Inferior parietal cortex (tissue), 1 donor: ENCODE results near the gene ATAD3A.
A peak's percentile ranks its signal among the peaks of the same experiment; 100 is the strongest.
"Not testable (repeated sequence)": the region's sequence is repeated elsewhere in the genome, so short reads cannot be mapped to it uniquely, and the experiment has no call there.

Experiments used
- DNase-seq: peaks from one replicate; pipeline ENCODE4 v3.0.0-alpha.2; 2016; ENCODE audit errors: extremely low spot score

Gene ATAD3A

DNA sequence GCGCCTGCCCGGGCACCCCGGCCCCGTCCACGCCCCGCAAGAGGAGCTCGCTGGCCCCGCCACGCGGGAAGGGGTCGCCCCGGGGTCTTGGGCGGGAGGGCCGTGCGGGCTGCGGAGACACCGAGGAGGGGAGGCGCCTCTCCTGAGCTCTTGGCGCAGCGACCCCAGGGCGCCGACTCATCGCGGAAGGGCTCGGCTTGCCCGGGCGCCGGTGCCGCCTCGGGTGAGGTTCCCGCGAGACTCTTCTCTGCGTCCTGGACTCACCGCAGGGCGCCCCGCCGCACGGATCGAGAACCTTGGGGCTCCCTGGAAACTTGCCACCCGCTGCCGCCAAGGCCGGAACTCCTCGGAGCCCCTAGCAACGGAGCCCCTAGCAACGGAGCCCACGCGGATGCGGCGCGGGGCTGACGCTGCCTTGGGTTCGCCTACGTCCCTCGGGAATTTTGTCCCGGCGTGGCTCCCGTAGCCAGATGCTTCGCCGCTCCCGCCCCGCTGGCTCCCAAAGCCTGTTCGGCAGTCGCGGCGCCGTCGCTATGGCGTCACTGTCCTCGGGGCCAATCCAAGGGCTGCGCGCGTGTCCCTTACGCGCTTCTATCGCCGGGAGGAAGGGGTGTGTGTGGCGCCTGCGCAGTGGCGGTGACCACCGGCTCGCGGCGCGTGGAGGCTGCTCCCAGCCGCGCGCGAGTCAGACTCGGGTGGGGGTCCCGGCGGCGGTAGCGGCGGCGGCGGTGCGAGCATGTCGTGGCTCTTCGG lies at the start of gene ATAD3A:
Gene ATAD3A (plus strand): TSS at position 630 of the 753 bp plus-strand sequence. CDS start 107 bp downstream, at position 737.
- peak; percentile 98 for DNase-seq

DNA sequence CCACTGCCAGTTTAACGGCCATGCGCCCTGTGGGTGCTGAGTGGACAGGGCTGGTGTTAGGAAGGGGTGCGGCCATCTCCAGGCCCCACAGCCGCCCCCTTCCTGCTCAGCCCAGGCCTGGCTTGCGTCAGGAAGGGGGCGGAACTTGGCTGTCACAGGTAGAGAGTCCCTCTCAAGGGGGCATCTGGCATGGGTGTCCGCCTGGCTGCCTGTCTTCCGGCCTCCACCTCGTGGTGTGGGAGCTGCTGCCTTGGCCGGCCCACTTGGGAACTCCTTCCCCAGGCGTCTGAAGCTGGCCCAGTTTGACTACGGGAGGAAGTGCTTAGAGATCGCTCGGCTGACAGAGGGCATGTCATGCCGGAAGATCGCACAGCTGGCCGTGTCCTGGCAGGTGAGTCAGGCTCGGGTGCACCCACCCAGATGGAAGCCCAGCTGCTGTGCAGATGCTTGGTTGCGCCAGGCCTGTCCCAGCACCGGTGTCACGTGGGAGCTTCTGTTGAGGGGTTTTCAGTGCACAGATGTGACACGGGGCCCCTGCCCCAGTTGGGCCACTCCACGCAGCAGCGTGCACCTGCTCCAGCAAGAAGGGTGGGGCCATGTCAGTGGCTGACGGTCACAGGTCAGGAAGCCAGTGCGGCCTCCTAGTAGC lies 49.5 kb upstream of the ATAD3A start:
- DNase-seq = no peak

DNA sequence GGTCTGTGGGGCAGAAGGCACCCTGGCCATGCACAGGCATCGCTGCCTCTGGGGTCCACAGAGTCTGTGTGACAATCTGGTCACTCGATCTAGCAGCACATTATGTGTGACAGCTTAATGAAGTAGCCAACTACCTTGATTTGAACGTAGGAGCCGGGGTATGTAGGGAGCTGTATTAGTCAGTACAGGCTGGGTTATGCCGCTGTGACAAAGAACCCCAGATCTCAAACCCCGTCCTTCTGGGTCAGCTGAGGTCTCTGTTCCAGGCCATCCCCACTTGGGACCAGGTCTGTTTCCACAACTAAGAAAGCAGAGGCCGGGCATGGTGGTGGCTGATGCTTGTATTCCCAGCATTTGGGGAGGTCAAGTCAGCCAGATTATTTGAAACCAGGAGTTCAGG lies 48.6 kb upstream of the ATAD3A start:
- no peak for DNase-seq

DNA sequence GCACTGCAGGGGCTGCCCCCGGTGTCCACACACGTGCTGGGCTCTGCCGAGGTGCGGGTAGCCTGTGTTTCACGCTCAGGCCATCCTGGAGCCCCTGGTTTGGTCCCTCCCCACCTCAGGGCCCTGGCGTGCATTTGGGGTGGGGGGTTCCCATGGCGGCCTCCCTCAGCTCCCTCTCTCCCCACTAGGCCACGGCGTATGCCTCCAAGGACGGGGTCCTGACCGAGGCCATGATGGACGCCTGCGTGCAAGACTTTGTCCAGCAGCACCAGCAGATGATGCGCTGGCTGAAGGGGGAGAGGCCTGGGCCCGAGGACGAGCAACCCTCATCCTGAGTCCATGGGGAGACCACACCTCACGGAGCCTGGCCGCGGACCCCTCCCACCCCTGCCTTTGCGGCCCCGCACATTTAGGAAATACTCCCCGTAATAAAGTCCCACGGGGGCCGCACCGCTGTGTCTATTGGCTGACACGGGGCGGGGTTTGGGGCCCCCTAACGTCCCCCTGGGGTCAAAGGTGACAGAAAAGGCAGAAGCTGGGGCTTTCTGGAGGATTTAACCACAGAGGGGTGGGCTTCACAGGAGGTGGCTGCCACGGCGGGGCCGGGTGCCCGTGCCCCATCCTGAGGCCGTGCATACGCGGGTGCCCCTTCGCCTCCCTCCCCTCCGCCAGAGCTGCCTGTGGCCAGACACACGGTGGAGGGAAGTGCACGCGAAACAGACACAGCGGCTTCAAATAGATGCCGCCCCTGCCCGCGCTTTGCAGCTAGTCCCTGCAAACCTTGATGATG lies 43.6 kb upstream of the ATAD3A start:
- not testable (repeated sequence) for DNase-seq

DNA sequence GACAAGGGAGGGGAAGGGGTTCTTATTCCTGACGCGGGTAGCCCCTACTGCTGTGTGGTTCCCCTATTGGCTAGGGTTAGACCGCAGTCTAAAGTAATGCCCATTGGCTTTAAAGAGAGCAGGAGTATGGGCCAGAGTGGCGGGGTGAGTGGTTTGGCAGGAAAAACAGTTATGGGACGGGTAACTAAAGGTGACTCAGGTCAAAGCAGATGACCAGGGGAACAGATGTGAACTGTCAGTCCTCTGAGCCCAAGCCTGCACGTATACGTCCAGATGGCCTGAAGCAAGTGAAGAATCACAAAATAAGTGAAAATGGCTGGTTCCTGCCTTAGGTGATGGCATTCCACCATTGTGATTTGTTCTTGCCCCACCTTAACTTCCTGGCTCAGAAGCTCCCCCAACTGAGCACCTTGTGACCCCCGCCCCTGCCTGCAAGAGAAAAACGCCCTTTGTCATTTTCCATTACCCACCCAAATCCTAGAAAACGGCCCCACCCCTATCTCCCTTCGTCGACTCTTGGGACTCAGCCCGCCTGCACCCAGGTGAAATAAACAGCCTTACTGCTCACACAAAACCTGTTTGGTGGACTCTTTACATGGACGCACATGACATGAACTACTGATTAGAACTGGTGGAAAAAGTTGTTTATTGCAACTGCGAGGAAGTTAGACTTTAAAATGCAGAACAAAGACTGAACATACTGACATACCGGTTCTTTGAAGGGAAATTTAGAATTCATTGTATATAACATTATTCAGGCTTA lies 41.2 kb upstream of the ATAD3A start:
- peak; percentile 1 for DNase-seq

DNA sequence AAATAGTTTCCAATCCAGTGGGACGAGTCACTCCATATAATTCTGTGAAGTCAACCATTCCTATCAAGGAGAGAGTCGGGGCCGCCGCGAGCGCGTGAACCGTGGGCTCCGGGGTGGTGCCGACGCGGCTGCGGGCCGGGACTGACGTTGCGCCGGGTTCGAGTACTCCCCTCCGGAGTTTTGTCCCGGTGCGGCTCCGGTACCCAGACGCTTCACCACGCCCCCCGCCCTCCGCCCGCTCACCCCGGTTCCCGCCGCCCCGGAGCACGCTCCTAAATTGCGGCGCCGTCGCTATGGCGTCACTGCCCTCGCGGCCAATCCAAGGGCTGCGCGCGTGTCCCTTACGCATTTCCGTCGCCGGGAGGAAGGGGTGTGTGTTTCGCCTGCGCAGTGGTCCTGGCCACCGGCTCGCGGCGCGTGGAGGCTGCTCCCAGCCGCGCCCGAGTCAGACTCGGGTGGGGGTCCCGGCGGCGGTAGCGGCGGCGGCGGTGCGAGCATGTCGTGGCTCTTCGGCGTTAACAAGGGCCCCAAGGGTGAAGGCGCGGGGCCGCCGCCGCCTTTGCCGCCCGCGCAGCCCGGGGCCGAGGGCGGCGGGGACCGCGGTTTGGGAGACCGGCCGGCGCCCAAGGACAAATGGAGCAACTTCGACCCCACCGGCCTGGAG lies 40.4 kb upstream of the ATAD3A start, which contains the start of gene ATAD3B:
Gene ATAD3B (plus strand): TSS at position 377 of the 664 bp plus-strand sequence. CDS start 120 bp downstream, at position 497.
- peak; percentile 96 for DNase-seq

DNA sequence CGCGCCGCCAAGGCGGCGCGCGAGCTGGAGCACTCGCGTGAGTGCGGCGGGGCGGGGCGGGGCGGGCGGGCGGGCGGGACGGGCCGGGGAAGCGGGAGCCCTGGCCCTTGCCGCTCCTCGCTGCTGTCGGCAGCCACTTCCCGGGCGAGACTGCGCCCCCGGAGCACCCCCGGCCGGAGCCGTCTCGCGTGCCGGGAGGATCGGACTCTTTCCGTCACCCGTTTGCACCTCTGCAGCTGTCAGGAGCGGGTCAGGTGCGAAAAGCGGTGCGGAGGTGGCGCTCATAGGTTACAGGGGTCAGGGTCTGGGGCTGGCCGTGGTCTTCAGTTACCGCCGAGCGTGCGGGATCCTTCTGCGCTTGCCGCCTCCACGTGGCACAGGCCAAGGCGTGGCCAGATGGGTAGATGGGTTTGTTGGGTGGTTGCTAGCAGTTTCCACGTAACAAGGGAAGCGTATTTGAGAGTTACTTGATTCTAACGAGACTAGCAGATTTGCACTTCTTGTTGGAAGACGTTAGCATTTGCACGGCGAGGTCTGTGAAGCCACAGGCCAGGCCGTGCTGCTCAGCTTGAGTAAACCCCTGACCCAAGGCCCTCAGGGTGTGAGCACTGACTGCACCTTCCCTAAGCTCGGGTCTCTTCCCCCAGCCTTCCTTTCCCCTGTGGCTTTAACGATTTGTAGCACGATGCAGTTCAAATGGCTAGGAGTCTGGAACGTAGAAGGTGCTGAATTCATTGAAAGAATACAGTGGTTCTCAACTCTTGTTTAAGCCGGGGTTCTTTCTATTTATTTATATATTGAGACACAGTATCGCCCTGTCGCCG lies 39.7 kb upstream of the ATAD3A start:
- DNase-seq = not testable (repeated sequence)

DNA sequence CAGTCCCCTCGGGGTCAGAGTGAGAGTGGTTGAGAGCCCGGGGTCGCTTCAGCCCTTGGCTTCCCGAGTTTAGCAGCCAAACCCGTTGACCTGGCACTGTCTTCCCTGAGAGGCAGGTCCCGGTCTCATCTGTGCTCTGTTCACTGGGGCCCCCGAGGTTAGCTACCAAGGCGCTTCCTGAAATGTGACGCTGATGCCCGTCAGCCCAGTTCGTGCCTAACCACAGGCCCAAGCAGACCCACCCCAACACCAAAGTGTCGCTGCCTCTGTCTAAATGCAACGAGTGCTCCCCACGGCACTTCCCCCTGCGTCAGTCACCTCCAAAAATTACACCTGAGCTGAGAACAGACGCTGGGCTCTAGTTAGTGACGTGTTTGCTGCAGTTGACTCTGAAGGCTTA lies 36.0 kb upstream of the ATAD3A start:
- DNase-seq = not testable (repeated sequence)

DNA sequence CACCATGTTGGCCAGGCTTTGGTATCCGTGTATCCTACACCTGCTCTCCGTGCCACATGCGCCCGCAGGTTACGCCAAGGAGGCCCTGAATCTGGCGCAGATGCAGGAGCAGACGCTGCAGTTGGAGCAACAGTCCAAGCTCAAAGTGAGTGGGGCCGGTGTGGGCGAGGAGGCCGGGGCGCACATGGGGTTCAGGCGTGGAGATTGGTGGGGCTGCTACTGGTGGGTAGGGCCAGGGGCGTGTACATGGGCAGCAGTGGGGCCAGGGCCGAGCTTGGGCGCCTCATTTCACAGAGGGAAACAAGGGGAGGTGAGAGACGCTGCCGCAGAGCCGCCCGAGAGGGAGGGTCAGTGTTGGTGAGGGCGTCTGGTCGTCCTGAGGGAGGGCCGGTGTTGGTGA lies 34.8 kb upstream of the ATAD3A start:
- DNase-seq = no peak

DNA sequence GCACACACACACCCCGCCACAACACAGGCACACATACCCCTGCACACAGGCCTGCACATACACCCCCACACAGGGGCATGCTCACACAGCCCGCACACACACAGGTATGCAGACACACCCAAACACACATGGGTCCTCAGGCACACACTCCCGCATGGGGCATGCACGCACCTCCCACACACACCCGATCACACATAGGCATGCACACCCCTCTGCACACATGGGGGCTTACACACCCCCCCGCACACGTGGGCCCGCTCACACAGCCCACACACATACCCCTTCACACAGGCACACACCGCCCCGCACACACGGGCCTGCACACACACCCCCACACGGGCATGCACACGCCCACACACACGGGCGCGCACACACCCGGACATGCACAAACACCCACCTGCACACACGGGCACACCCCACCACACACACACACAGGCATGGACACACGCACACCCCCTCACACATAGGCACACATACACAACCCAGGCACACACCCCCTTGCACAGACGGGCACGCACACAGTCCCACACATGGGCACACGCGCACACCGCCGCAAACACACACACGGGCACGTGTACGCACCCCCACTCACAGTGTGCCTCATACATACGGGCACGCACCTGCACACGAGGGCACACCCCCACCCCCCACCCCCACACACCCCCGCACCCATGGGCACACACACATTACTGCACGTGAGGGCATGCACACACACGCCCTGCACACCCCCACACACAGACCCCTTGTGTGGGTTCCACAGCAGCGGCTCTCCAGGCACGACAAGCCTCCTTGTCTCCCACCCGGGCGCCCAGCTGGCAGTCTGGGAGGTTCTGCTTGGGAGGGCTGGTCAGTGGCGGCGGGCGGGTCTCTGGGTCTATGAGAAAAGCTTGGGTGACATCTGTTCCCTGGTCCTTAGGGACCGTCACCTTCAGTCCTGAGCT lies 32.1 kb upstream of the ATAD3A start:
- DNase-seq = no peak

DNA sequence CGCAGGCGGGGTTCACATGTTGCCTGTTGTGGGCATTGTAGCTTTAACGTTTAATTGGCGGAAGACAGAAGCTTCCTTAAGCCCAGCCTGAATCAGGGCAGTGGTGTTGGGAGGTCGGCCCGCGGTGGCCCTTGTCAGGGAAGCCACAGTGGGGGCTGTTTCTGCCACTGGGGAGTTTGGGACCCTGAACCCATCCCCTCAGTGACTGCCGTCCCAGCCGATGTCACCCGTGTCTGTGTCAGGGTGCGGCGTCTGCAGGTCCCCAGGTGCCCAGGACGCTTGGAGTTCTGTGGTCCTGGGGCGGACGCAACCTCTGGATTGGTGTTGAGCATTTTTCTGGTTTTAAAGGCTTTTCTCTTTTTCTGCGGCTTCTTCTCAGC lies 31.5 kb upstream of the ATAD3A start:
- not testable (repeated sequence) for DNase-seq

DNA sequence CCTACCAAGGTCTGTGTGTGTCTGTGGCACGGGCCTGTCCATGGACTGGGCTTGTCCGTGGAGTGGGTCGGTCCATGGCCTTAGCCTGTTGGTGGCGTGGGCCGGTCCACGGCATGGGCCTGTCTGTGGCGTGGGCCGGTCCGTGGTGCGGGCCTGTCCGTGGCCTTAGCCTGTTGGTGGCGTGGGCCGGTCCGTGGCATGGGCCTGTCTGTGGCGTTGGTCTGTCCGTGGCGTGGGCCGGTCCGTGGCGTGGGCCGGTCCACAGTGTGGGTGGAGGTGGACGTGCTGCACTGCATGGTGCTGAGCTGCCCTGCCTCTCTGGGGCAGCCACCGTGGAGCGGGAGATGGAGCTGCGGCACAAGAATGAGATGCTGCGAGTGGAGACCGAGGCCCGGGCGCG lies 30.2 kb upstream of the ATAD3A start:
- not testable (repeated sequence) for DNase-seq

DNA sequence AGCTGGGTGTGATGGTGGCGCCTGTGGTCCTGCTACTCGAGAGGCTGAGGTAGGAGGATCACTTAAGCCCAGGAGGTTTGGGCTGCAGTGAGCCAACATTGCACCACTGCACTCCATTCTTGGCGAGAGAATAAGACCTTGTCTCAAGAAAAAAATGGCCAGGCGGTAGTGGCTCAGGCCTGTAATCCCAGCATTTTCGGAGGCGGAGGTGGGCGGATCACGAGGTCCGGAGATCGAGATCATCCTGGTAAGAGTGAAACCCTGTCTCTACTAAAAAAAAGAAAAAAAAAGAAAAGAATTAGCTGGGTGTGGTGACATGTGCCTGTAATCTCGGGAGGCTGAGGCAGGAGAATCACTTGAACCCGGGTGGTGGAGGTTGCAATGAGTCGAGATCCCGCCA lies 29.1 kb upstream of the ATAD3A start:
- no peak for DNase-seq

DNA sequence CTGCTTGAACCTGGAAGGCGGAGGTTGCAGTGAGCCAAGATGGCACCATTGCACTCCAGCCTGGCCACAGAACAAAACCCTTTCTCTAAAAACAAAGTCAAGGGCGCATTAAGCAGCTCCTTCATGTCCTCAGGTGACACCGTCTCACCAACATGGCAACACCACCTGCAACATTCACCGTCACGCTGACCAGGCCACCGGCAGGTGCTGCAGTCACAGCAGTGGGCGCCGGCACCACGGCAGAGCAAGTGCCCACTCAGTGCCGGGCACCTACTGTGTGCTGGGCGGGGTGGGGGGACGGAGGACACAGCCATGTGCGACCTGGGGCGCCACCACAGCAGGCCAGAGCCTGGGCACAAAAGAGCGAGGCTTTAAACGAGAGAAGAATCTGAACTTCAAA lies 28.2 kb upstream of the ATAD3A start:
- DNase-seq = no peak

DNA sequence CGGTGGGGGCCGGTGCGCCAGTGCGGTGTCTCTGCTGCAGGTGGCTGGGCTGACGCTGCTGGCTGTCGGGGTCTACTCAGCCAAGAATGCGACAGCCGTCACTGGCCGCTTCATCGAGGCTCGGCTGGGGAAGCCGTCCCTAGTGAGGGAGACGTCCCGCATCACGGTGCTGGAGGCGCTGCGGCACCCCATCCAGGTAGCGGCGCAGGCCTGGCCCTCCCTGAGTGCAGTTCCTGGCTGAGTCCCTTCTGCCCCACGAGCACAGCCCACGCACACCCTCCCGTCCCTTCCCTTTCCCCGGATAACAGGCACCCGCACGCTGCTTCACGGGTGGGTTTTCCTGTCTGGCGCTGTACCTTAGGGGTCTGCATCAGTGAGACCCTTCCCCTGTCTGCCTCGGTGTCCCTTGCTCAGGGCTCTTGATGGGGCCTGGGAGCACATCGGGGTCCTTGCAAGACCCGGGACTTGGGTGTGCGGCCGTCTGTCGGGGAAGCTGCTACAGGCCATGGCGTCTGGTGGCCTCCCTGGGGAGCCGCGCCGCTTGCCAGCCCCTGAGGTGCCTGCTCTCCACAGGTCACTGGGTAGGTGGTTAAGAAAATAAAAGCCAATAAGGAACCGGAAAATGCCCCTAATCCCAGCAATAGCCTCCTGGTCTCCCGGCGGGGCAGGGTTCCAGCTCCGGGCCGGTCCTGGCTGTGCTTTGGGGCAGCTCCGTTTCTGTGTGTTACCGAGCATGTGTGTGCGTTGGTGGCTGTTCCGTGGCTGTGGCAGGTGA lies 26.8 kb upstream of the ATAD3A start:
- DNase-seq = not testable (repeated sequence)

DNA sequence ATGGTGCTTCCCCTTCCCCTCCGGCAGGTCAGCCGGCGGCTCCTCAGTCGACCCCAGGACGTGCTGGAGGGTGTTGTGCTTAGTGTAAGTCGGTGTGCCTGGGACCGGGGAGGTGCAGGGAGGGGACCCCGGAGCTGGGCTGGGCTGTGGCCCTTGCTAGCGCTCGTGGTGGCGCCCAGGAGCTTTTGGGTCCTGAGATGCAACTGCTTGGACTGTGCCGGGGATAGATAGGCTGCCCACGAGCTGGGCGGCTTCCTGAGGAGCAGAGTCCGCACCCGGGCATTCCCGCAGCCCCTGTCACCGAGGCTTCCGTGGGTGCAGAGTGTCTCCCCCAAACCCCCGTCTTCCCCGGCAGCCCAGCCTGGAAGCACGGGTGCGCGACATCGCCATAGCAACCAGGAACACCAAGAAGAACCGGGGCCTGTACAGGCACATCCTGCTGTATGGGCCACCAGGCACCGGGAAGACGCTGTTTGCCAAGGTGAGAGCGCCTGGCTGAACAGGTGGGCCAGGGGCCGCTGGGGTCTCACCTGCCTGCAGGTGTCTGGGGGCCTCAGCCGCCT lies 26.1 kb upstream of the ATAD3A start:
- not testable (repeated sequence) for DNase-seq

DNA sequence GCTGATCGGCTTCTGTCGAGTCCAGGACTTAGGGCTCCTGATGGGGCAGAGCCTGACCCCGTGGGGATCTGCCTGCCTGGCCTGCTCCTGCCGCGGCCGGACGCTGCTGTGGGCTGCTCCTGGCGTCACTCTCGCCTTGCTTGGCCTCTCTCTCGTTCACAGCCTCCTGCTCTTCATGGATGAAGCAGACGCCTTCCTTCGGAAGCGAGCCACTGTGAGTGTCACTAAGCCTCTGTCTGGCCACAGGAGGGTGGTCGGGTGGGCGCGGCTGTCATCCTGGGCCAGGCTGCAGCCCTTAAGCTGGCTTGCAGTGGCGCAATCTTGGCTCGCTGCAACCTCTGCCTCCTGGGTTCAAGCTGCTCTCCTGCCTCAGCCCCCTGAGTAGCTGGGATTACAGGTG lies 24.3 kb upstream of the ATAD3A start:
- DNase-seq = no peak

DNA sequence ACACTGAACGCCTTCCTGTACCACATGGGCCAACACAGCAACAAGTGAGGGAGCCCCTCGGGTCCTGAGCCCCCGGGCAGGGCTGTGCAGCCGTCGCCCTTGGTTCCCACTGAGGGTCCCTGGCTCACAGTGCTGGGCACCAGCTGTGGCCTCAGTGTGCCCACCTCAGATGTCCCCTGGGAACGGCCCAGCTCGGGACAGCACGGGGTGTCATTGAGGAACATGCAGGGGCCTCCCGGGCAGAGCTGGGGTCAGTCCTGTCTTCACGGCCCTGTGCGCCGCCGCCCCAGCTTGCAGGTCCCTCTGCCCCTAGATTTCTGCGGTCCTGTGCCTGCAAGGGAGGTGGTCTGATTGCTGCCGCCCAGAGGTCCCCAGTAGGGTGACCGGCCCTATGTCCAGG lies 22.7 kb upstream of the ATAD3A start:
- DNase-seq = no peak
